K562 (cell line): ENCODE measurements around the gene SLC4A11. TPM values are rescaled to one million over a fixed set of nuclear protein-coding genes. Genes with fewer than 3 reads are reported as not detected.

Experiments used
- CEBPB ChIP-seq: fragments of 450-650 bp; IDR thresholded peaks from 2 replicates; pipeline ENCODE4 v1.6.1; 2016; ENCODE audit warnings: missing genetic modification characterization, missing compliant biosample characterization
- HLTF ChIP-seq: fragments of 450-650 bp; IDR thresholded peaks from 2 replicates; pipeline ENCODE4 v1.6.1; 2016
- MTA1 ChIP-seq: fragments of 450-650 bp; IDR thresholded peaks from 2 replicates; pipeline ENCODE4 v1.6.1; 2017; ENCODE audit warnings: borderline replicate concordance
- NUFIP1 ChIP-seq: fragments of 450-650 bp; IDR thresholded peaks from 2 replicates; pipeline ENCODE4 v1.6.1; 2018; ENCODE audit not compliant: partially characterized antibody
- OTX1 ChIP-seq: fragments of 450-650 bp; formaldehyde crosslinking; IDR thresholded peaks from 2 replicates; pipeline ENCODE4 v1.4.0; 2022; ENCODE audit warnings: mild to moderate bottlenecking
- RNF219 ChIP-seq: fragments of 250-450 bp; sonication (Bioruptor Pico); IDR thresholded peaks from 2 replicates; pipeline ENCODE4 v1.5.0; 2022; ENCODE audit warnings: mild to moderate bottlenecking
- ZBTB40 ChIP-seq, 2 experiments: fragments of 450-650 bp in 1 of 2; sonication (generic) in 1 of 2; formaldehyde crosslinking in 1 of 2; IDR thresholded peaks; 2 replicates each; pipeline versions ENCODE4 v1.7.1 to v1.9.0; 2016 to 2022; ENCODE audit warnings: inconsistent platforms in 1 of 2, mild to moderate bottlenecking in 1 of 2, missing genetic modification reagents in 1 of 2
- polyA plus RNA-seq, 8 experiments: library from polyadenylated mRNA; depleted of rRNA in 4 of 8; stranded (reverse) in 5 of 8; unstranded in 3 of 8; fragments of >200 nt; fragmentation: Nextera tagmentation in 2 of 8; fragmentation: Illumina TruSeq in 1 of 8; extraction: Ambion mirVana in 2 of 8; extraction: Trizol in 1 of 8; gene quantifications; 2 replicates each; pipeline versions ENCODE4 v1.2.1 to v1.2.3, GENCODE V29; 2011 to 2014; ENCODE audit warnings: inconsistent platforms in 1 of 8, missing spikeins in 1 of 8
- total RNA-seq, 7 experiments: library from RNA; depleted of rRNA in 6 of 7; stranded (reverse); fragments of >200 nt in 6 of 7; fragmentation: Illumina TruSeq in 2 of 7; extraction: Trizol in 2 of 7; gene quantifications; 2 replicates each; pipeline versions ENCODE4 v1.2.1 to v1.2.3, GENCODE V29; 2011 to 2021; ENCODE audit warnings: low replicate concordance in 1 of 7
- TF ChIP-seq, protein P1 (sequence below): sonication (generic); formaldehyde crosslinking; IDR thresholded peaks from 2 replicates; pipeline ENCODE4 v1.8.1; 2022; ENCODE audit warnings: missing genetic modification reagents
- TF ChIP-seq, protein P2 (sequence below): fragments of 450-650 bp; formaldehyde crosslinking; conservative IDR thresholded peaks from 2 replicates; pipeline ENCODE4 v1.4.0; 2022; ENCODE audit warnings: mild to moderate bottlenecking, missing genetic modification characterization
- TF ChIP-seq, protein P3 (sequence below): IDR thresholded peaks from 2 replicates; pipeline ENCODE4 v1.6.1; 2014; ENCODE audit warnings: antibody characterized with exemption

Gene SLC4A11
- total and polyA plus RNA-seq, 9 of the 15 experiments (the other 6 are each of a cell fraction or from before 2014, with no cell fraction given): 0.10 to 2.0 (median 0.20) TPM

DNA sequence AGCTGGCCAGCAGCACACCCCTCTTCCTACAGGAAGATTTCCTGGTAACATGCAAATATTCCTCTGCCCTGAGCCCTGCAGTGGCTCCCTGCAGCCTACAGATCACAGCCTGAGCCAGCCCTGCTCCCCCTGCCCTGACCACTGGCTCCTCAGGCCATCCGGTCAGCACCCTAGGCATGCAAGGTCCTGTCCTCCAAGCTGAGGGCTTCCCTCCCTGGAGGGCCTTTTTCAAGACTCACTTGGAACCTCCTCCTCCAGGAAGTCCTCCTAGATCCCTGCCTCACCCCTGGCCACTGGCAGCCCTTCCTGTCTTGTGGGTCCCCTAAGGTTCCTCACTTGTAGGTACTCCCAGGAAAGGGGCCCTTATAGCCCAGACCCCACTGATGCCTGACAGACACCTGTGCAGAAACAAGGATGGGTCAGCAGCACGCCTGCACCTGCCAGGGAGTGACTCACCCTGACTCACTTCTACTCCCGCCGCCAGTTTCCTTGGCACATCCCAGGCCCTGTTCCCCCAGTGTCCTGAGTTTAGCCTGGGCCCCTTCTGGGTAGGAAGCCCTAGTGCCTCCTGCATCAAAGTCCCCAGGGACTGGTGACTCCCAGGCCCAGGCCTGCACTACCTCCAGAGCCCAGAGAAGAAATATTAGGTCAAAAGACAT, 3.2 kb downstream of the SLC4A11 start (continued):
- no peak for TF ChIP-seq ZBTB40 (IDR thresholded peaks at IDR 0.05)
- no peak for TF ChIP-seq ZBTB40 (CRISPR knock-in tag; IDR thresholded peaks at IDR 0.05)
- TF ChIP-seq, protein P1, sequence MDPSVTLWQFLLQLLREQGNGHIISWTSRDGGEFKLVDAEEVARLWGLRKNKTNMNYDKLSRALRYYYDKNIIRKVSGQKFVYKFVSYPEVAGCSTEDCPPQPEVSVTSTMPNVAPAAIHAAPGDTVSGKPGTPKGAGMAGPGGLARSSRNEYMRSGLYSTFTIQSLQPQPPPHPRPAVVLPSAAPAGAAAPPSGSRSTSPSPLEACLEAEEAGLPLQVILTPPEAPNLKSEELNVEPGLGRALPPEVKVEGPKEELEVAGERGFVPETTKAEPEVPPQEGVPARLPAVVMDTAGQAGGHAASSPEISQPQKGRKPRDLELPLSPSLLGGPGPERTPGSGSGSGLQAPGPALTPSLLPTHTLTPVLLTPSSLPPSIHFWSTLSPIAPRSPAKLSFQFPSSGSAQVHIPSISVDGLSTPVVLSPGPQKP: no peak
- TF ChIP-seq, protein P2, sequence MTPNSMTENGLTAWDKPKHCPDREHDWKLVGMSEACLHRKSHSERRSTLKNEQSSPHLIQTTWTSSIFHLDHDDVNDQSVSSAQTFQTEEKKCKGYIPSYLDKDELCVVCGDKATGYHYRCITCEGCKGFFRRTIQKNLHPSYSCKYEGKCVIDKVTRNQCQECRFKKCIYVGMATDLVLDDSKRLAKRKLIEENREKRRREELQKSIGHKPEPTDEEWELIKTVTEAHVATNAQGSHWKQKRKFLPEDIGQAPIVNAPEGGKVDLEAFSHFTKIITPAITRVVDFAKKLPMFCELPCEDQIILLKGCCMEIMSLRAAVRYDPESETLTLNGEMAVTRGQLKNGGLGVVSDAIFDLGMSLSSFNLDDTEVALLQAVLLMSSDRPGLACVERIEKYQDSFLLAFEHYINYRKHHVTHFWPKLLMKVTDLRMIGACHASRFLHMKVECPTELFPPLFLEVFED (CRISPR knock-in tag): no peak
- no peak for TF ChIP-seq OTX1
- TF ChIP-seq RNF219 (CRISPR knock-in tag): no peak
- TF ChIP-seq, protein P3, sequence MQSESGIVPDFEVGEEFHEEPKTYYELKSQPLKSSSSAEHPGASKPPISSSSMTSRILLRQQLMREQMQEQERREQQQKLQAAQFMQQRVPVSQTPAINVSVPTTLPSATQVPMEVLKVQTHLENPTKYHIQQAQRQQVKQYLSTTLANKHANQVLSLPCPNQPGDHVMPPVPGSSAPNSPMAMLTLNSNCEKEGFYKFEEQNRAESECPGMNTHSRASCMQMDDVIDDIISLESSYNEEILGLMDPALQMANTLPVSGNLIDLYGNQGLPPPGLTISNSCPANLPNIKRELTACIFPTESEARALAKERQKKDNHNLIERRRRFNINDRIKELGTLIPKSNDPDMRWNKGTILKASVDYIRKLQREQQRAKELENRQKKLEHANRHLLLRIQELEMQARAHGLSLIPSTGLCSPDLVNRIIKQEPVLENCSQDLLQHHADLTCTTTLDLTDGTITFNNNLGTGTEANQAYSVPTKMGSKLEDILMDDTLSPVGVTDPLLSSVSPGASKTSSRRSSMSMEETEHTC: no peak
- no peak for TF ChIP-seq NUFIP1
- TF ChIP-seq MTA1: no peak
- TF ChIP-seq CEBPB (tag): no peak
- TF ChIP-seq HLTF: no peak
